Stimulated activated CD8-positive, alpha-beta memory T cell treated with anti-CD3 and anti-CD28 coated beads, Interleukin-2, amount 100 ng/mL, for 1 hour (primary cell): ENCODE measurements around the gene HIVEP3.

Experiments
- DNase-seq, 2 donors: peaks; one replicate each; pipeline ENCODE4 v3.0.0-alpha.2; 2020; ENCODE audit warnings: low read depth in 2 of 2

The HIVEP3 gene

GRCh38 chr1:41687007-41687406 is 231.7 kb downstream of the HIVEP3 start:
- DNase-seq: no peak

- no peak for DNase-seq
Observed at GRCh38 chr1:41683681-41684500, 234.8 kb downstream of the HIVEP3 start.

- DNase-seq: no peak
Observed at GRCh38 chr1:41682845-41683625, 235.7 kb downstream of the HIVEP3 start.

GRCh38 chr1:41682149-41682548 is 236.6 kb downstream of the HIVEP3 start:
- DNase-seq: no peak

- no peak for DNase-seq
Observed at GRCh38 chr1:41681331-41682098, 237.2 kb downstream of the HIVEP3 start.

GRCh38 chr1:41679994-41680393 is 238.7 kb downstream of the HIVEP3 start:
- no peak for DNase-seq

- no peak for DNase-seq
Observed at GRCh38 chr1:41679531-41679930, 239.2 kb downstream of the HIVEP3 start.

DNA sequence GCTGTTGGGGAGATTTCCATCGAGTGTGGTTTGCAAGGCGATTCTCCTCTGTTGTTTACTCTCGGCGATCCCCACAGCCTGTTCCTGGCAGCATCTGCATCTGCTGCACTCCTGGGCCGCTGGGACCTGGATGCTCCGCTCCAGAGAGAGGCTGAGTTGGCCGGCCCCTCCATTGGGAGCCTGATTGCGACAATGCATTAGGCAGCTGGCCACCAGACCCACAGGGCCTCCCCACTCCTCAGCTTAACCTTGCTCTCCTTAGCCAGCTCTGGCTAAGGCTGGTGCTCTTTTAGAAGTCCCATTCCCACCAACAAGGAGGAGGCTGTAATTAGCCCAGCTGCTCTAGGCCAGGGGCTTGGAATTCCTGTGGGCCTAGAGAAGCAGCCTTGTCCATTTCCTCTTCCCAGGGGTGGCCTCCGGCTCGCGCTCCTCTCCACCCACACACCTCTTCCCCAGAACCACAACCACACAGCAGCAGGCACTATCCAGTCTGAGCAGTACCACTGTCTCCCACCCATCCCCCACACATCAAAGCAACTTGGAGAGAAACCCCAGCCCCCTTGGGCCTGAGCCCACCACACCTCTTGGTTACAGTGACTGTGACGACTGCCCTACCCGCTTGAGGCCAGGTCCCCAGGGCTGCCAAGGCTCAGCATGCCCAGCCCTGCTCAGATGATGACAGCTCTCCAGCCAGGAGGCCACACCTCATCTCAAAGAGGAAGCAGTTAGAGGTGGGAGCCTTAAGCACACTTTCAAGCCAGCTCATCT is 240.4 kb downstream of the HIVEP3 start:
- DNase-seq: no peak

- no peak for DNase-seq
Observed at GRCh38 chr1:41677620-41678019, 241.1 kb downstream of the HIVEP3 start.

- DNase-seq: no peak
Observed at GRCh38 chr1:41675401-41675800, 243.3 kb downstream of the HIVEP3 start.

DNA sequence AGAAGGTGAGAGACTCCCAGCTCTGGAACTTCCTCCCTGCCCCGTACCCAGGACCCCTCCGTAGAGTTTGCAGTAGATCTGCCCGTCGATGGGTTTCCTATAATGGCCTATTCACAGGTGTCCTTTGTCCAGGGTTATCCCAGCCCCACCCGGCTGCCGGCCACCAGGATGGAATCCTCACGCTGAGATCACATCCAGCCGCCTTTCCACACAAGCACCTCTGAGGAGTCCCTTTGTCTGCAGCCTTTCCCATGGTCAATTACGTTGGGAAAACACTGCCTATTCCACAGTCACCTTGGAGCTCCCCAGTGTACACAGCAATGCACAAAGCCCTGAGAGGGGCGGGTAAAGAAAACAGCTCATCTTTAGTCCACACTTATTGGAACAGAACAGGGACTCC is 244.2 kb downstream of the HIVEP3 start:
- DNase-seq: no peak

DNA sequence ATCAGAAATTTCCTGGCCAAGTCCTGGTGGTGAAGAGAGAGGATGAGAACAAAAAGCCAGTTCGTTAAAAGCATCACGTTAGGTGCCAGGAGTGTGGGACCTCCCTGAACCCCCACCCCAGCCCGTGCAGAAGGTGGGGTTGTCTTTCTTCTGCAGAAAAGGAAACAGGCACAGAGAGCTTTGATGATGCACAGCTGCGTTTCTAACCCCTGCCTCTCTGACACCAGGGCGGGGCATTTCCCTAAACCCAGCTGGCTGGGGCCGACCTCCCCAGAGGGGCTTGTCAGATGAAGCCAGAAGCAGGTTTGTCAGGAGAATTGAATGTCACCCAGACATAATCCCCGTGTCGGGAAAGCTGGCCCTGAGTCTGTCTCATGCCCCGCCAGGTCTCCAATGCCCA is 244.9 kb downstream of the HIVEP3 start:
- peak in 1 of 2 donors; percentile 12 for DNase-seq

- DNase-seq: peak in 1 of 2 donors; percentile 16
Observed at GRCh38 chr1:41673378-41673777, 245.3 kb downstream of the HIVEP3 start.

DNA sequence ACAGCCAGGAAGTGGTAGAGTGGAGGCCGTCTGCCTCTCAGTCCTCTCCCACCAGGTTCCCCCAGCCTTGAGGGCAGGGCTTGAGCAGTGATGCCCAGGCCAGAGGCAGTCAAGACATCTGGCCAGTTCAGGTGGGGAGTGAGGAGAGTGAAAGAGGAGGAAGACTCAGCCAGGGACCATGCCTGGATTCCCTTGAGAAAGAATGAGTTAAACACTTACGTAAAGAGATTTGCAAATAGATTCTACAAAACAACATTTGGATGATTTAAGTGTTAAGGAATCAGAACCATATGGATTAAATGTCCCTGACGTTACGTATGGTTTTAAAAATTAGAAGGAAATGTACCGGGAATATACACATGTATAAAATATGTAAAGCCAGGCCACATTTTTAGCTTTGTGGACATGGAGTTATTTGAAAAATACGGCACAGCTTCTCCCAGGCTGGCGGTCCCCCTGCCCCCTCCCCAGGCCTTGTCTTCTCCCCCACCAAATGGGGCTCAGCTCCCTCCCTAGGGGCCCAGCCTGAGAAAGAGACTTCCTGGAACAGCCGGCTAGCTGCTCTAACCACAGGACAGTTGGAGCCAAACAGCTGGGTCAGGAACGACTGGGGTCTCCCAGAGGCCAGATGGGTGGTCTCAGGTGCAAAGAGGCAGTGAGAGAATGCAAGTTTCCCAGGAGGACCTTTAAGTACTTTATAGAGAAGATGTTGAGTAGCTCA is 245.9 kb downstream of the HIVEP3 start:
- DNase-seq: no peak

GRCh38 chr1:41672173-41672572 is 246.5 kb downstream of the HIVEP3 start:
- DNase-seq: no peak

DNA sequence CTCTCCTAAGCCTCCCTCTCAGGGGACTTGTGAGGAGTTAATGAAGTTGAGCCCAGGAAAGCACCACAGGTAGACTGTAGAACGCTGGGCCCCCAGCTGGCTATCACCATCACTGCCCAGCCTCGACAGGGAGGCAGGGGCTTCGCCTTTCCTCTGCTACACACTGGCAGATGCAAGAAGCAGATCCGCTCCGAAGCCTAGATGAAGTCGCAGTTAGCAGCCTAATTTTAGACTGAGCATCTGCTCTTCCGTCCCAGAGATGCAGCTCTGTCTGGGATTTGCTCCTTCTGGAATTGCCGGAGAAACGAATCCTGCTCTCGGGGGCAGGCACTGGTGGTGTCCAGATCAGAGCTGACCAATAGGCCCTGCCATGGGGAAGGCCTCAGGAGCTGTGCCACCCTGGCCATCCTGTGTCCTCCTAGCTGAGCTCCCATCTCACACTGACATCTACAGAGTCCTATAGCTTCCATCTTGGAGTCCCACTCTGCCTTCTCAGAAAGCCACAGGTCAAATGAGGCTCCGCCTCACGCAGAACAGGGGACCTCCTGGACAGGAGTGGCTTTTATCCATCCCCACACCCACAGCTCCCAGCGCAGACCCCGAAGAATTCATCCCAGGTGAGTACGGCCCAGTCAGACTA is 247.5 kb downstream of the HIVEP3 start:
- no peak for DNase-seq

DNA sequence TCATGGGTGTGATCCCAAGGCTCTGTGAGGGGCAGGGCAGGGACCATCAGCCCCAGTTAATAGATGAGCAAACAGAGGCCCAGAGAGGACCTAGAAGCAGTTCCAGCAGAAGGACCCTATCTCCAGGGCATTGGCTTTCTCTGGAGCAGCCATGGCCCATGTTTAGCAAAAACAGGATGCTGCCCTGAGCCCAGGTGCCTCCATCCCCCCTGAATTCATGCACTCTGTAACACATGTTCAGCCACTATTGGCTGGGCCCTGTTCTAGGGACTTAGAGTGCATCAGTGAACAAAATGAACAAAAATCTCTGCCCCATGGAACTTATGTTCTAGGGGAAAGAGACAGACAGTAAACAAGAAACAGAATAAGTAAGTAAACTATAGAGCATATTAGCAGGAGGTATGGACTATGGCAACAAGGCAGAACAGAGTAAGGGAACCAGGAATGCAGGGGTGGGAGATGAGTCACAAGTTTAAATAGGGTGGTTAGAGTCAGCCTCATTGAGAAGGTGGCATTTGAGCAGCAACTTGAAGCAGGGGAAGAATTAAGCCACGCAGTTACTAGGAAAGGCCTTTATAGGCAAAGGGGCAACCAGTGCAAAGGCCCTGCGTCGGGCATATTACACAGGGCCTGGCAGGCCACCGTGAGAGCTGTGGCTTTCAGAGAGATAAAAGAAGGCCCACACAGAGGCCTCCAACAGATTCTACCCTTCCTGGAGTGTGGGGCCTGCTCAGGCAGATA is 248.3 kb downstream of the HIVEP3 start:
- no peak for DNase-seq

GRCh38 chr1:41668967-41669366 is 249.8 kb downstream of the HIVEP3 start:
- DNase-seq: no peak

DNA sequence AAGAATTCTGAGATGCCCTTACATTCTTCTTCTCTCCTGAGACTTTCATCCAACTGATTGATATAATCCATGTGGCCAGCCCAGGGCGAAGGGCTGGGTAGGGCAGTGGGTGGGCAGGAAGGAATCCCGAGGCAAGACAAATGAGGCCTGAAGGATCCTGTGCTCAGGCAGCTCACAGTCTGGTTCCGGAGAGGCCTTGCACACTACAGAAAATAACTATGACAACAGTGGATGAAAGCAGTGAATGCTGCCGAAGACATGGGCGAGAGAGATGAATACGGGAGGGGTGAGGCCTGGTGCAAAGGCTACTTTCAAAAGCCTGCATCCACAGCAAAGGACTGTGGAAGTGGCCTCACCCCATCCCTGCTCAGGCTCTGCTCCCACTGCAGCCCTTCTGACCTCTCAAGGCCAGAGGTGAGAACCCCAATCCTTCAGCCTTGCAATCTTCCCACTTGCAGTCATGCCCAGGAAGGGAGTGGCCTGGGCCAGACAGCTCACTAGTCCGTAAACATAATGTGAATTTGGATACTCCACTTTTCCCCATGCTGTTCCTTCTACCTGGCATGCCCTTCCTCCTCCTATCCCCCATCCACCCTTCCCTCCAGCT is 250.6 kb downstream of the HIVEP3 start:
- DNase-seq: no peak
